H9 (cell line): Measurements from ENCODE around the gene CETP. TPM values are rescaled to one million over a fixed set of nuclear protein-coding genes. Genes with fewer than 3 reads are reported as not detected.
A peak's percentile ranks its signal among the peaks of the same experiment; 100 is the strongest.

ENCODE experiments used
- DNase-seq: peaks from one replicate; pipeline ENCODE4 v3.0.0-alpha.2; 2017
- H2AFZ ChIP-seq: one replicate; pipeline ENCODE4 v1.6.1; 2013; ENCODE audit warnings: mild to moderate bottlenecking, low read length, control low read depth, moderate library complexity
- H2AK5ac ChIP-seq: 2 replicates; pipeline ENCODE4 v1.6.1; 2013; ENCODE audit warnings: low read length, control low read depth, mixed read lengths; ENCODE audit not compliant: insufficient read length
- H2BK120ac ChIP-seq: one replicate; pipeline ENCODE4 v1.6.1; 2013; ENCODE audit warnings: low read depth, mild to moderate bottlenecking, low read length, control low read depth, inconsistent platforms; ENCODE audit not compliant: poor library complexity, severe bottlenecking
- H2BK12ac ChIP-seq: 2 replicates; pipeline ENCODE4 v1.6.1; 2013; ENCODE audit warnings: low read length, control low read depth, mixed read lengths, low read depth; ENCODE audit not compliant: insufficient read length
- H2BK15ac ChIP-seq: 2 replicates; pipeline ENCODE4 v1.6.1; 2013; ENCODE audit warnings: low read depth, low read length, control low read depth
- H2BK20ac ChIP-seq: one replicate; pipeline ENCODE4 v1.6.1; 2013; ENCODE audit warnings: low read depth, mild to moderate bottlenecking, low read length, control low read depth, inconsistent platforms; ENCODE audit not compliant: poor library complexity, severe bottlenecking
- H2BK5ac ChIP-seq: 2 replicates; pipeline ENCODE4 v1.6.1; 2013; ENCODE audit warnings: low read length, control low read depth, mixed read lengths; ENCODE audit not compliant: insufficient read length
- H3K14ac ChIP-seq: 2 replicates; pipeline ENCODE4 v1.6.1; 2013; ENCODE audit warnings: low read length, control low read depth; ENCODE audit not compliant: insufficient read depth
- H3K18ac ChIP-seq: 2 replicates; pipeline ENCODE4 v1.6.1; 2013; ENCODE audit warnings: low read depth, mild to moderate bottlenecking, mixed read lengths, low read length, control low read depth; ENCODE audit not compliant: insufficient read length
- H3K23ac ChIP-seq: 2 replicates; pipeline ENCODE4 v1.6.1; 2013; ENCODE audit warnings: low read length, control low read depth, mixed read lengths, low read depth; ENCODE audit not compliant: insufficient read length
- H3K23me2 ChIP-seq: 2 replicates; pipeline ENCODE4 v1.6.1; 2013; ENCODE audit warnings: low read depth, mild to moderate bottlenecking, mixed read lengths, low read length, control low read depth; ENCODE audit not compliant: insufficient read length, poor library complexity, severe bottlenecking
- H3K27ac ChIP-seq: 2 replicates; pipeline ENCODE4 v1.5.1; 2013; ENCODE audit warnings: low read length, control low read depth, mixed read lengths, low read depth; ENCODE audit not compliant: insufficient read length
- H3K27me3 ChIP-seq: 2 replicates; pipeline ENCODE4 v1.6.1; 2013; ENCODE audit warnings: low read length, control low read depth, inconsistent platforms; ENCODE audit not compliant: insufficient read depth
- H3K4ac ChIP-seq: 2 replicates; pipeline ENCODE4 v1.6.1; 2013; ENCODE audit warnings: low read depth, mild to moderate bottlenecking, control low read depth, inconsistent platforms, low read length, moderate library complexity
- H3K4me1 ChIP-seq: 2 replicates; pipeline ENCODE4 v1.6.1; 2013; ENCODE audit warnings: low read length, control low read depth, inconsistent platforms; ENCODE audit not compliant: insufficient read depth
- H3K4me2 ChIP-seq: 2 replicates; pipeline ENCODE4 v1.6.1; 2013; ENCODE audit warnings: low read length, control low read depth, mixed read lengths; ENCODE audit not compliant: insufficient read length, insufficient read depth
- H3K56ac ChIP-seq: 2 replicates; pipeline ENCODE4 v1.6.1; 2013; ENCODE audit warnings: low read depth, mild to moderate bottlenecking, mixed read lengths, low read length, control low read depth; ENCODE audit not compliant: insufficient read length
- H3K79me1 ChIP-seq: 2 replicates; pipeline ENCODE4 v1.6.1; 2013; ENCODE audit warnings: low read depth, mild to moderate bottlenecking, moderate library complexity, low read length, control low read depth, inconsistent platforms; ENCODE audit not compliant: insufficient read depth, poor library complexity, severe bottlenecking
- H3K79me2 ChIP-seq: 2 replicates; pipeline ENCODE4 v1.6.1; 2013; ENCODE audit warnings: low read length, control low read depth, inconsistent platforms; ENCODE audit not compliant: insufficient read depth
- H3K9ac ChIP-seq: 2 replicates; pipeline ENCODE4 v1.6.1; 2013; ENCODE audit warnings: low read length, control low read depth, mixed read lengths; ENCODE audit not compliant: insufficient read length; ENCODE audit errors: extremely low read depth
- H3K9me3 ChIP-seq: one replicate; pipeline ENCODE4 v1.6.1; 2013; ENCODE audit warnings: low read depth, low read length, inconsistent platforms; ENCODE audit not compliant: control insufficient read depth
- H3T11ph ChIP-seq: one replicate; pipeline ENCODE4 v1.6.1; 2013; ENCODE audit warnings: mild to moderate bottlenecking, low read length, control low read depth, inconsistent platforms
- H4K20me1 ChIP-seq: one replicate; pipeline ENCODE4 v1.6.1; 2013; ENCODE audit not compliant: control insufficient read depth, insufficient read length, insufficient read depth
- H4K5ac ChIP-seq: 2 replicates; pipeline ENCODE4 v1.6.1; 2013; ENCODE audit warnings: low read depth, mild to moderate bottlenecking, mixed read lengths, low read length, control low read depth; ENCODE audit not compliant: insufficient read length
- H4K8ac ChIP-seq: replicated peaks from 2 replicates; pipeline ENCODE4 v1.6.1; 2013; ENCODE audit warnings: low read length, control low read depth, mixed read lengths, low read depth; ENCODE audit not compliant: insufficient read length
- H4K91ac ChIP-seq: 2 replicates; pipeline ENCODE4 v1.6.1; 2013; ENCODE audit warnings: low read depth, mild to moderate bottlenecking, moderate library complexity, mixed read lengths, low read length, control low read depth; ENCODE audit not compliant: insufficient read length
- H3K27ac Mint-ChIP-seq, 3 experiments: 2 replicates in 2 of 3; 3 replicates in 1 of 3; pipeline ENCODE4 v1.8.0; 2020 to 2021; ENCODE audit warnings: mixed read lengths in 3 of 3, mild to moderate bottlenecking in 1 of 3, moderate library complexity in 1 of 3
- H3K27me3 Mint-ChIP-seq: 2 replicates; pipeline ENCODE4 v1.8.0; 2021; ENCODE audit warnings: low read depth, mild to moderate bottlenecking, moderate library complexity, mixed read lengths
- H3K36me3 Mint-ChIP-seq, 3 experiments: 2 replicates in 2 of 3; 3 replicates in 1 of 3; pipeline ENCODE4 v1.8.0; 2020 to 2021; ENCODE audit warnings: low read depth in 3 of 3, mixed read lengths in 3 of 3; ENCODE audit not compliant: insufficient read depth in 1 of 3
- H3K4me1 Mint-ChIP-seq, 2 experiments: 2 replicates each; pipeline ENCODE4 v1.8.0; 2020; ENCODE audit warnings: mixed read lengths in 2 of 2
- H3K4me3 Mint-ChIP-seq, 2 experiments: 2 replicates in 1 of 2; 3 replicates in 1 of 2; pipeline ENCODE4 v1.8.0; 2020 to 2021; ENCODE audit warnings: mild to moderate bottlenecking in 2 of 2, mixed read lengths in 2 of 2, moderate library complexity in 1 of 2
- H3K9me3 Mint-ChIP-seq, 2 experiments: 2 replicates in 1 of 2; 3 replicates in 1 of 2; pipeline ENCODE4 v1.8.0; 2020; ENCODE audit warnings: mild to moderate bottlenecking in 2 of 2, mixed read lengths in 2 of 2, moderate library complexity in 1 of 2
- WGBS: extraction: QIAGEN DNeasy Blood & Tissue Kit; methylation state at CpG from one replicate; pipeline ENCODE4 v1.1.7; 2013; ENCODE audit warnings: missing lambda C conversion rate, low lambda C conversion rate, mixed read lengths; ENCODE audit not compliant: insufficient read length; ENCODE audit errors: extremely low coverage; 5-methylcytosine and 5-hydroxymethylcytosine counted together
- total RNA-seq: library from RNA; stranded (reverse); gene quantifications from 2 replicates; pipeline ENCODE4 v1.2.1, GENCODE V29; 2021
- TF ChIP-seq, protein P1 (sequence below): fragments of 200-600 bp; sonication (generic); conservative IDR thresholded peaks from 3 replicates; pipeline ENCODE4 v1.8.0; 2021; ENCODE audit warnings: antibody characterized with exemption, mild to moderate bottlenecking

Gene CETP
- total RNA-seq, 1 experiment from 2014 or later, result not detected

GRCh38 chr16:56988161-56988947 is 26.6 kb downstream of the CETP start:
- H4K8ac ChIP-seq, result no peak overlapping the region
- H3K4me2 ChIP-seq, result peak overlapping the region; percentile 41
- no peak overlapping the region for H2AK5ac ChIP-seq
- H4K91ac ChIP-seq, result no peak overlapping the region
- Mint-ChIP-seq H3K36me3 (no peaks in the 10 kb centered on the region; a peak in 1 of 7 replicates), H3K4me1 (peaks cover 18 to 33% of the 10 kb centered on the region in 2 experiments), H3K27ac (no peak overlapping the region), H3K4me3 (peak overlapping the region; percentile 87 to 88), H3K27me3 (peaks cover 52% of the 10 kb centered on the region), H3K9me3 (no peaks in the 10 kb centered on the region)
- H2AFZ ChIP-seq, result no peak overlapping the region
- H4K5ac ChIP-seq, result no peak overlapping the region
- H4K20me1 ChIP-seq, result no peaks in the 10 kb centered on the region
- H3K27ac ChIP-seq, result no peak overlapping the region
- H2BK12ac ChIP-seq, result no peak overlapping the region
- no peak overlapping the region for H3K56ac ChIP-seq
- H2BK20ac ChIP-seq, result no peak overlapping the region
- no peak overlapping the region for H3K9ac ChIP-seq
- TF ChIP-seq, protein P1, sequence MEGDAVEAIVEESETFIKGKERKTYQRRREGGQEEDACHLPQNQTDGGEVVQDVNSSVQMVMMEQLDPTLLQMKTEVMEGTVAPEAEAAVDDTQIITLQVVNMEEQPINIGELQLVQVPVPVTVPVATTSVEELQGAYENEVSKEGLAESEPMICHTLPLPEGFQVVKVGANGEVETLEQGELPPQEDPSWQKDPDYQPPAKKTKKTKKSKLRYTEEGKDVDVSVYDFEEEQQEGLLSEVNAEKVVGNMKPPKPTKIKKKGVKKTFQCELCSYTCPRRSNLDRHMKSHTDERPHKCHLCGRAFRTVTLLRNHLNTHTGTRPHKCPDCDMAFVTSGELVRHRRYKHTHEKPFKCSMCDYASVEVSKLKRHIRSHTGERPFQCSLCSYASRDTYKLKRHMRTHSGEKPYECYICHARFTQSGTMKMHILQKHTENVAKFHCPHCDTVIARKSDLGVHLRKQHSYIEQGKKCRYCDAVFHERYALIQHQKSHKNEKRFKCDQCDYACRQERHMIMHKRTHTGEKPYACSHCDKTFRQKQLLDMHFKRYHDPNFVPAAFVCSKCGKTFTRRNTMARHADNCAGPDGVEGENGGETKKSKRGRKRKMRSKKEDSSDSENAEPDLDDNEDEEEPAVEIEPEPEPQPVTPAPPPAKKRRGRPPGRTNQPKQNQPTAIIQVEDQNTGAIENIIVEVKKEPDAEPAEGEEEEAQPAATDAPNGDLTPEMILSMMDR, result no peak
- no peaks in the 10 kb centered on the region for H3K9me3 ChIP-seq
- no peaks in the 10 kb centered on the region for H3K4me1 ChIP-seq
- peaks cover 6% of the 10 kb centered on the region; the same call in 1 of the 2 replicates for H3K27me3 ChIP-seq
- no peak overlapping the region for H3K14ac ChIP-seq
- peaks cover 2% of the 10 kb centered on the region for H3K23me2 ChIP-seq
- no peak overlapping the region for H3K4ac ChIP-seq
- DNase-seq, result no peak
- H3K79me1 ChIP-seq, result no peaks in the 10 kb centered on the region
- no peak overlapping the region for H2BK120ac ChIP-seq
- H3T11ph ChIP-seq, result no peak overlapping the region
- H2BK5ac ChIP-seq, result no peak overlapping the region
- H2BK15ac ChIP-seq, result no peak overlapping the region
- H3K18ac ChIP-seq, result no peak overlapping the region
- no peak overlapping the region for H3K23ac ChIP-seq
- no CpG with 5 or more reads among the region's 6 CpGs for WGBS
- H3K79me2 ChIP-seq, result no peaks in the 10 kb centered on the region
